Natural killer cell treated with Interleukin-12 subunit alpha and Interleukin-12 subunit beta and Interleukin-15 and Interleukin-18, amount 100 ng/mL, for 72 hours (primary cell): Measurements from ENCODE around the gene KCNIP4. TPM values are rescaled to one million over a fixed set of nuclear protein-coding genes. Genes with fewer than 3 reads are reported as not detected.

ENCODE experiments used
- ATAC-seq, 2 donors: fragments of 150-1000 bp; cut with Tn5 transposase in 1 of 2; sonication (Bioruptor Pico), chemical (Tn5 transposase) in 1 of 2; 2 replicates each; pipeline ENCODE4 v1.10.0; 2021
- DNase-seq: peaks from one replicate; pipeline ENCODE4 v3.0.0; 2022; ENCODE audit warnings: low spot score
- H3K27ac Mint-ChIP-seq, 2 donors: 1 replicate in 1 of 2; 2 replicates in 1 of 2; pipeline ENCODE4 v1.8.0; 2022; ENCODE audit warnings: mixed read lengths in 2 of 2, mild to moderate bottlenecking in 1 of 2, moderate library complexity in 1 of 2
- H3K27me3 Mint-ChIP-seq, 2 donors: 1 replicate in 1 of 2; 2 replicates in 1 of 2; pipeline ENCODE4 v1.8.0; 2022; ENCODE audit warnings: mixed read lengths in 2 of 2
- H3K36me3 Mint-ChIP-seq: one replicate; pipeline ENCODE4 v1.8.0; 2022; ENCODE audit warnings: mixed read lengths
- H3K4me1 Mint-ChIP-seq, 2 donors: 1 replicate in 1 of 2; 2 replicates in 1 of 2; pipeline ENCODE4 v1.8.0; 2022; ENCODE audit warnings: low read depth in 2 of 2, mixed read lengths in 2 of 2, mild to moderate bottlenecking in 1 of 2
- H3K4me3 Mint-ChIP-seq: one replicate; pipeline ENCODE4 v1.8.0; 2022; ENCODE audit warnings: mixed read lengths
- H3K9me3 Mint-ChIP-seq: 2 replicates; pipeline ENCODE4 v1.8.0; 2022; ENCODE audit warnings: mixed read lengths
- total RNA-seq, 2 donors: library from RNA; stranded (reverse); gene quantifications; one replicate each; pipeline ENCODE4 v1.2.3, GENCODE V29; 2022

Gene KCNIP4
- total RNA-seq, 2 donors from 2014 or later = not detected

DNA sequence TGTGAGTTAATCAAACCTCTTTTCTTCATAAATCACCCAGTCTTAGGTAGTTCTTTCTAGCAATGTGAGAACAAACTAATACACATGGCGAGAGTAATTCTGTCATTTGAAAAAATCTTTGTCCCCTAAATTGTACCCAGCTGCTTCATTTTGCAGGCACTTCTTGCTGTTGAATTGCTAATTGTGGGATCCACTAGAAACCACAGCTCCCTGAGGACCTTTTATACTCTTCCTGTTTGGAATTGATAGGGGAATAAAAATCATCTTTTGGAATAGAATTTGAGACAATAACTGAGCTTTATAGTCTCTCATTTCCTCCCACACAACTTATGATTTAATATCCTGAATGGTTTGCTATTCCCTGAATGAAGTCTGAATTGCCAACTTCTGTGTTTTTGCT, 1078.1 kb downstream of the KCNIP4 start:
- Mint-ChIP-seq H3K36me3 (peaks cover 4% of the 10 kb centered on the region), H3K4me1 (peaks cover 13 to 21% of the 10 kb centered on the region in 2 donors), H3K9me3 (peaks cover 11% of the 10 kb centered on the region), H3K27ac (no peak overlapping the region), H3K27me3 (no peaks in the 10 kb centered on the region), H3K4me3 (no peak overlapping the region)
- ATAC-seq (no peak), DNase-seq (no peak)

DNA sequence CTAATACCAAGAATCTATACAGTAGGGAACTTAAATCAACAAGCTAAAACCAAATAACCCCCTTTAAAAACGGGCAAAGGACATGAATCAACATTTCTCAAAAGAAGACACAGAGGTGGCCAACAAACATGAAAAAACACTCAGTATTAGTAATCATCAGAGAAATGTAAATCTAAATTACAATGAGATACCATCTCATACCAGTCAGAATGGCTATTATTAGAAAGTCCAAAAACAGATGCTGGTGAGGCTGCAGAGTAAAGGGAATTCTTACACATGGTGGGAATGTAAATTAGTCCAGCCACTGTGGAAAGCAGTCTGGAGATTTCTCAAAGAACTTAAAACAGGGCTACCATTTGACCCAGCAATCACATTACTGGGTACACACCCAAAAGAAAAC, 1080.5 kb downstream of the KCNIP4 start:
- ATAC-seq = no peak
- H3K4me3 Mint-ChIP-seq = no peak overlapping the region
- peaks cover 12 to 18% of the 10 kb centered on the region in 2 donors for H3K4me1 Mint-ChIP-seq
- no peak for DNase-seq
- no peak overlapping the region for H3K27ac Mint-ChIP-seq
- H3K9me3 Mint-ChIP-seq = peaks cover 5% of the 10 kb centered on the region
- no peaks in the 10 kb centered on the region for H3K27me3 Mint-ChIP-seq
- H3K36me3 Mint-ChIP-seq = peaks cover 3% of the 10 kb centered on the region

DNA sequence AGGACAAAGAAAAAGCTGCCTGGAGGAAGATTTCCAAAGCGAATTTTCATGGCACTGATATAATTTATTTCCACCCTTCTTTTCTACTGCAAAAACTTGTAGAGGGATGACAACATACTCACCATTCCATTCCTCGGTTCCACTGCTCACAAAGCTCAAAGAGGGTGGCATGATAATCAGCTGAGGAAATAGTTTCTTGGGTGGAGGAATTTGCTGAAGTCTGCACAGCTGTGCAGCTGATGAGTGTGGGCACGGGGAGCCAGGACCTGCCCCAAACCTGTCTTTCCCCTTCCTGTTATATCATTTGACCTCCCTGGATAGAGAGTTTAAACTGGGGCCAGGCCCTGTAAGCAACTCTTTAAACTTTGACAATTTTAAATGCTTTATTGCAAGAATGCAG, 1087.7 kb downstream of the KCNIP4 start:
- H3K4me3 Mint-ChIP-seq = no peak overlapping the region
- DNase-seq (no peak), ATAC-seq (no peak)
- no peaks in the 10 kb centered on the region for H3K4me1 Mint-ChIP-seq
- H3K36me3 Mint-ChIP-seq = peaks cover 8% of the 10 kb centered on the region
- H3K27me3 Mint-ChIP-seq = no peaks in the 10 kb centered on the region
- H3K27ac Mint-ChIP-seq = no peak overlapping the region
- peaks cover 3% of the 10 kb centered on the region for H3K9me3 Mint-ChIP-seq

DNA sequence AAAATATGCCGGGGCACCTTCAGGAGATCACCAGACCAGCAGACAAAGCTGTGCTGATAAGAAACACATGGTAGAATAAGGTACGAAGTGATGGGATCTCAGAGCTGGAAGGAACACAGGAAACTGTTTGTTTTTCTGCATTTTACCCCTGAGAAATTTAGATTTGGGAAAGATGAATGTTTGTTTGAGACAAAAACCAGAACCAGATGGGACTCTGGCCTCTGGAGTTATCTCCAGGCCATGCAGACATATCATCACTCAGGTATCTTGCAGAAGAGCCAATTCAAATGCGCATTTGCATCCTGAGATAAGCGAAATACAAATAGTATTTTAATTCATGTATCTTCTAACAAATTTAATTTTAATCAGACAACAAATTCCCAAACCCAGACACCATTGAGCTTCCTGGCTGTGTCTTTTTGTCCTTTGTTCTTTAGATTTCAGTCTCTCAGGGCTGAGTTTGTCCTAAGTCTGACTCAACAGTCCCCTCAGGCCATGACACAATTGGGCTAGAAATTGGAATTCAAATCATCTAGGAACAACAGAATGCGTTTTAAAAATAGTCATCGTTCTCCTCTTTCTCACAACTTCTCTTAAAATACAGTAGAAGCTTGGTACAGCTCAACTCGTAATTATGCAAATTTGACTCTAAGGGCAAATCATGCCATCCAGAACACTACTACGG, 1089.3 kb downstream of the KCNIP4 start:
- peaks cover 10% of the 10 kb centered on the region for H3K36me3 Mint-ChIP-seq
- ATAC-seq = no peak

DNA sequence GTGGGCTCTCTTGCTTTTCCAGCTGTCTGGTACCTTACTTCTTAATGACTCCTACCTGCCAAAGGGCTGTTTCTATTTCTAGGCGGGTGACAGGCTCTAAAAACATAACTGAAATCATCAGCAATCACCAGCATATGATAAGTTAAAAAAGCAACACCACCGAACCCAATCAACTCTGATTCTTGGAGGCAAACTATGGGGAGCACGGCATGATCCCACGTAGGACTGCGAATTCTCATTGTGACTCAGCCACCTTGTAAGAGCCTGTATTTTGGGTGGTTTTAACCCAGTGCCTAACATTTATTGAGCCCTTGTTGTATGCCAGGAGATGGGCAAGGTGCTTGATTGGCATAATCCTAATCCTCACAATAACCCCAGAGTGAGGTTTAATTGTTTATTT, 1091.5 kb downstream of the KCNIP4 start:
- DNase-seq = no peak
- Mint-ChIP-seq H3K27me3 (no peaks in the 10 kb centered on the region), H3K36me3 (peaks cover 14% of the 10 kb centered on the region), H3K4me1 (no peaks in the 10 kb centered on the region), H3K4me3 (no peak overlapping the region), H3K9me3 (peaks cover 8% of the 10 kb centered on the region), H3K27ac (no peak overlapping the region)
- no peak for ATAC-seq

More for the DNA sequence above, 1089.3 kb downstream of the KCNIP4 start:
- Mint-ChIP-seq H3K4me3 (no peak overlapping the region), H3K27me3 (no peaks in the 10 kb centered on the region), H3K9me3 (peaks cover 3% of the 10 kb centered on the region), H3K4me1 (no peaks in the 10 kb centered on the region), H3K27ac (no peak overlapping the region)
- DNase-seq = no peak

DNA sequence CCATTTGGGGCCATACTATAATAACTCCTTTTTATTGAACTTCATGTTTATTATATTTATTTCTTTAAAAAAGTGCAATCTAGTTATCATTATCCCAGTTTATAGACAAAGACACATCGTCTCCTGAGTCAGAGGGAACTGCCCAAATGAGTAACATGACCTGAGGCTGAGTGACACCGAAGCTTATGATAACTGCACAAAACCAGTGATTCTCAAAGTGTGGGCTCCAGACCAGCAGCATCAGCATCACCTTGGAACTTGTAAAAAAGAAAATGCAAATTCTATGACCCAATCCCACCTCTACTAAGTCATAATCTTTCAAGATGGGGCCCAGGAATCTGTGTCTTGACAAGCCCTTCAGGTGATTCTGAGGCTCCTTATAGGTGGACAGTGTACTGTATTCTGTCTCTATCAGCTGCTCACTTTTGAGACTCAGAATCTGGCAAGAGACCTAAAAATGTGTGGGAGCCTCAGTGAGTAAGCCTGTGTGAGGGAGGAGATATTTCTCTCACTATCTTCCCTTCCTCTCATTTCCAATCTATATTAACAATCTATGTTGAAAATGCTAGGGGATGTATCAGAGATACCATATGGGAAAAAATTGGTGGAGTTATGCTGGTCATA, 1101.3 kb downstream of the KCNIP4 start:
- DNase-seq (no peak), ATAC-seq (no peak)
- peaks cover 6% of the 10 kb centered on the region for H3K36me3 Mint-ChIP-seq
- peaks cover 0 to 4% of the 10 kb centered on the region in 2 donors for H3K27me3 Mint-ChIP-seq
- no peak overlapping the region for H3K27ac Mint-ChIP-seq
- no peaks in the 10 kb centered on the region for H3K4me1 Mint-ChIP-seq
- H3K9me3 Mint-ChIP-seq = peaks cover 14% of the 10 kb centered on the region
- H3K4me3 Mint-ChIP-seq = no peak overlapping the region

DNA sequence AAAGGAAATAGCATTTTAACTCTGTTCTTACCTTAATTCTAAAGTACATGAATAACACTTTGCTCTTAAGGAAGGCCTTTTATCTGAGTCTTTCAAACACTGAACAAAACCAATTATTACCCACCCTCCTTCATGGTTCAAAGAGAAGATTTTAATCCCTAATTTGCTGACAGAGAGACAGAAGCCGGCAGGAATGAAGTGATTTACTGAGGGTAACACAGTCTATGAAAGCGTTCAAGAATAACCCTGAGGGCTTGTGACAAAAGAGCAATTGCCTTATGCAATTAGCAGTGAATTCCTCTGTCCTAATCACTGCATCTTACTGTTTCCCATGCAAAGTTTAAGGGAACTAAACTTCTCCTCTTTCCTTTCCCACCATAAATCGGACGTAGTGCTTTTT, 1104.3 kb downstream of the KCNIP4 start:
- no peaks in the 10 kb centered on the region for H3K4me1 Mint-ChIP-seq
- peaks cover 0 to 4% of the 10 kb centered on the region in 2 donors for H3K27me3 Mint-ChIP-seq
- ATAC-seq = no peak
- H3K36me3 Mint-ChIP-seq = no peaks in the 10 kb centered on the region
- no peak for DNase-seq
- peaks cover 13% of the 10 kb centered on the region for H3K9me3 Mint-ChIP-seq
- H3K4me3 Mint-ChIP-seq = no peak overlapping the region
- H3K27ac Mint-ChIP-seq = no peak overlapping the region

DNA sequence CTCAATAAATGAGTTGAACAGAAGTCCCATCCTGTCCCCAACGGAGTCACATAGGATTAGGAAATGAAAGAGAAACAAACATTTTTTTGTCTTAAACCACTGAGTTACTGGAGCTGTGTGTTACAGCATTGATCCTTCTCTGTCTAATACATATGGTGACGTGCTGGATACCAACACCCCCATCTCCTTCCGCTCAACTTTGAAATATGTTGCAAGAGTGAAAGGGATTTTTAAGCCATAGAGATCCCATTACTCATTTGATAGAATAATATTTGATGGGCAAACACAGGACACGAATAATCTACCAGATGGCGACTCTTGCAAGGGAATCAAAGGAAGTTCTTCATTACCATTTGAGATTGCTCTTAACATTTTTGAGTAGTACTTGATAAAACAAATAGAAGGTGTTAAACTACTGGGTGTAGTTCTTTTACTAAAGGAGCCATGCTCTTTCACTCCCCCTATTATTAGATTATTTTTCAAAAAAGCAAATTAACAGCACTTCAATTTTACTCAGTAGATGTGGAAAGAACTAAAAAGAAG, 1107.9 kb downstream of the KCNIP4 start:
- Mint-ChIP-seq H3K27ac (no peak overlapping the region), H3K36me3 (peaks cover 5% of the 10 kb centered on the region), H3K4me3 (no peak overlapping the region), H3K4me1 (no peaks in the 10 kb centered on the region), H3K9me3 (peaks cover 10% of the 10 kb centered on the region), H3K27me3 (peaks cover 0 to 2% of the 10 kb centered on the region in 2 donors)
- ATAC-seq = no peak
- DNase-seq = no peak

DNA sequence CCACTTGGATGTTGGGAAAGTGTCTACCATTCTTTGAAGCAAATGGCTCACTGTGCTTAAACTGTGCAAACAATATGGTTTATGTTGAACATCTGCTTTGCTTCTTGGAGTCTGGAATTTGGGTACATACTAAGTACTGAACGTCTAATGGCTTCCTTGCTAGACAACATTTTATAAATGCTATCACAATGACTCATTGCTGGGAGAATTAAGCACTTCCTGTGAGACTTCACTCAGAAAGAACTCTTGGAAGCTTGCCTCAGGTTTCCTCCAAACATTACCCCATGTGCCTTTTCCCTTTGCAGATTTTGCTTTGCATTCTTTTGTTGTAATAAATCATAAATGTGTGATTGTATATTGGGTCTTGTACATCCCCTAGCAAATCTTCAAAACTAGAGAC, 1108.6 kb downstream of the KCNIP4 start:
- Mint-ChIP-seq H3K9me3 (peaks cover 9% of the 10 kb centered on the region), H3K4me1 (no peaks in the 10 kb centered on the region), H3K27ac (no peak overlapping the region), H3K27me3 (no peaks in the 10 kb centered on the region), H3K36me3 (peaks cover 5% of the 10 kb centered on the region), H3K4me3 (no peak overlapping the region)
- DNase-seq (no peak), ATAC-seq (no peak)

DNA sequence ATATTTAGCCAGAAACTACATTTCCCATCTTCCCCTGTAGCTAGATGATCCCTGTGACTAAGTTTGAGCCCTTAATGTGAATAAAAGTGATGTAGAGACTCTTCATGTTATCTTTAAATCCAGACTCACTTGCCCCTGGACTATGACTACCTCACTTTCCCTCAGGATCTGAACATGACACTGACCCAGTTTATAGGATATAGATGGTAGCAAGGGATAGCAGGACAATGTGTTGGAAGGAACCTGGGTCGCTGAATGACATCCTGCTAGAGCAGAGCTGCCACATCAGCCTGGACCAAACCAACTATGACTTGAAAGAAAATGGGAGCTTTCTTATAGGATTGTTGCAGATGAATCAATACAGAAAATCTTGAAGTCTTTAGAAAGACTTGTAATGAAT, 1110.1 kb downstream of the KCNIP4 start:
- Mint-ChIP-seq H3K4me3 (no peak overlapping the region), H3K9me3 (peaks cover 10% of the 10 kb centered on the region), H3K36me3 (peaks cover 5% of the 10 kb centered on the region), H3K27me3 (no peaks in the 10 kb centered on the region), H3K4me1 (no peaks in the 10 kb centered on the region), H3K27ac (no peak overlapping the region)
- ATAC-seq = no peak
- DNase-seq = no peak

DNA sequence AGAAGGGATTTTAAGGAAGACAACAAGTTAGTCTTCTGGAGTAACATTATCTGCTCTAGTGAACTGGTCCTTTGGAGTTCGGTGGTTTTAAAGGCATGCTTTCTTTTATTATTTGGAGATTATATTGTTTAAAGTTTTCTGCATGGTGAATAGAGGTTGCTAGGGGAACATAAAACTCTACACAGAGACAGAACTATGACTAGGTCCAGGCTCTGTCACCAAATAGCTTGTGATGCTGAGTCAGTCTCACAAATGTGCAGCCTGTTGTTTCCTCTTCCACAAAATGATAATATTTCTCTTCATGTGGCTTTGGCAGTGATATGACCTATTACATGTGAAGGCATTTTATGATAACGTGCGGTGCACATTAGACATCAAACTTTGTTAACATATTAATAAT, 1115.7 kb downstream of the KCNIP4 start:
- Mint-ChIP-seq H3K4me1 (no peaks in the 10 kb centered on the region), H3K9me3 (peaks cover 4% of the 10 kb centered on the region), H3K27ac (no peak overlapping the region), H3K4me3 (no peak overlapping the region), H3K27me3 (no peaks in the 10 kb centered on the region), H3K36me3 (peaks cover 5% of the 10 kb centered on the region)
- ATAC-seq = no peak
- no peak for DNase-seq

DNA sequence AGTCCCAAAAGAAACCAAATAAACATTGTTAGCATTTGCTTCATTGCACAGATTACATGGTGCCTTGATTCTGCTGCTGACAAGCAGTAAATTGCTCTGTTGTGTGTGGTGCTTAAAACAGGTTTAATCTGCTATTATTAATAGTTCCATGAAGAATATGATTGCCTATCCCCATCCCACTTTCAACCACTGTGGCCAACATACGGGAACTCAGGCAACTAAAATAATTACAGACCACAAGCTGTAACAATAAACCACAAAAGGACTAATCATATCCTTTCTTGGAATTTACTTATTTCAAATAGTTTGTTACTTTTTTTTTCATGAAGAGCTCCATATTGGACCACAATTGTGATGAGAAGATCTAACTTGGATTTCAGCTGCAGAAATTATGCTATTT, 1116.8 kb downstream of the KCNIP4 start:
- ATAC-seq = no peak

DNA sequence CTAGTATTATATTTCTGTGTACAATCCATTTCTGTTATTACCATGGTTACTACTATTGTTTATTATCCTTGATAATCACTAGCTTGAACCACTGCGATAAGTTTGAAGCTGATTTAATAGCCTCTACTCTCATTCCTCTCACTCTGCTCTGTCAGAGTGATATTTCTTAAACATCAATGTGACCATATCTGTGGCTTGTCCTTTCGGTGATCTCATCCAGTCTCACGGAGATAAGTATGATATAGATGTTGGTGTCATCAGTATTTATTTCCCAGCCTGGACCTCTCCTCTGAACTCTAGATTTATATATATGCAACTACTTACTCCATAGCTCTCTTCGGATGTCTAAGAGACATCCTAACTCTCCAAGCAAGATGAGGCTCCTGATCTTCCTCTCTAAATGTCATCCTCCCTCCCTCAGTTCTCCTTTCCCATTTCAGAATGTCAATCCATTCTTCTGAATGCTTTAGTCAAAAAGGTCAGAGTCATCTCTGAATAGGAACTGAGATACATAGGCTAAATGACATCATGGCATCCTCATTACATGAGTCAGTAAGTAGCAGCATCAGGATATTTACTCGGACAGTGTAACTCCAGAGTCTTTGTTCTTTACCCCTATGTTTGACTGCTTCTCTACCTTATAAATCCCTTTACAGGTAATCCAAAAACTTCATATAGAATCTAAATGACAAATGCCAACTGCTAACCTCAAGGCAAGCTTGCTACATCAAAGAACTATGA, 1118.8 kb downstream of the KCNIP4 start:
- no peak overlapping the region for H3K27ac Mint-ChIP-seq
- peaks cover 0 to 3% of the 10 kb centered on the region in 2 donors for H3K27me3 Mint-ChIP-seq
- H3K4me3 Mint-ChIP-seq = no peak overlapping the region

More for the DNA sequence above, 1116.8 kb downstream of the KCNIP4 start:
- no peak for DNase-seq
- Mint-ChIP-seq H3K4me1 (no peaks in the 10 kb centered on the region), H3K36me3 (peaks cover 5% of the 10 kb centered on the region), H3K27ac (no peak overlapping the region), H3K9me3 (peaks cover 4% of the 10 kb centered on the region), H3K4me3 (no peak overlapping the region), H3K27me3 (no peaks in the 10 kb centered on the region)

DNA sequence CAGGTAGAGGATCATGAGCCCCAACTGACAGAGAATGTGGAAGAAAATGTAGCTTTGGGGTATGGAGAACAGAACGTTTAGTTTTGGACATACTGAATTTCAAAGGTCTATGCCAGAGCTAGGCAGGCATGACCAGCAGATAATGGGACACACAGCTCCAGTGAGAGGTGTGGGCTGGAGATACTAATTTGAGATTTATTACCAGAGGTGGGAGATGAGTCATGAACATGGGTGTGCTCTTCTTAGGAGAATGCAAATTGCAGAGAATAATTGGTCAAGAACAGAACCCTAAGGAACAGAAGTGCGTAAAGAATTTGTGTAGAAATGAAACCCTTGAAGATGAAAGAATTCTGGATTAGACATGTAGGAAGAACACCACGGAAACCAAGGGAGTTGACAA, 1123.1 kb downstream of the KCNIP4 start:
- H3K27me3 Mint-ChIP-seq = peaks cover 0 to 3% of the 10 kb centered on the region in 2 donors
- no peak overlapping the region for H3K27ac Mint-ChIP-seq
- H3K4me1 Mint-ChIP-seq = peaks cover 0 to 3% of the 10 kb centered on the region in 2 donors
- H3K36me3 Mint-ChIP-seq = no peaks in the 10 kb centered on the region
- ATAC-seq (no peak), DNase-seq (no peak)
- H3K4me3 Mint-ChIP-seq = no peak overlapping the region
- H3K9me3 Mint-ChIP-seq = peaks cover 6% of the 10 kb centered on the region

More for the DNA sequence above, 1118.8 kb downstream of the KCNIP4 start:
- ATAC-seq (no peak), DNase-seq (no peak)
- H3K9me3 Mint-ChIP-seq = peaks cover 6% of the 10 kb centered on the region
- H3K4me1 Mint-ChIP-seq = peaks cover 0 to 3% of the 10 kb centered on the region in 2 donors
- no peaks in the 10 kb centered on the region for H3K36me3 Mint-ChIP-seq
